Loucy (cell line): ENCODE measurements around the gene ARFGEF3.

Experiments
- CTCF ChIP-seq: fragments of 200-600 bp; sonication (generic); conservative IDR thresholded peaks from 2 replicates; pipeline ENCODE4 v1.5.1; 2014; ENCODE audit warnings: mild to moderate bottlenecking, antibody characterized with exemption, low read length
- EZH2phosphoT487 ChIP-seq: fragments of 200-600 bp; IDR thresholded peaks from 2 replicates; pipeline ENCODE4 v1.6.1; 2018; ENCODE audit warnings: antibody characterized with exemption, mild to moderate bottlenecking, moderate library complexity, borderline replicate concordance

- TF ChIP-seq CTCF (no peak), EZH2phosphoT487 (no peak)
Measured at GRCh38 chr6:138145402-138145801, 16.3 kb upstream of the ARFGEF3 start.
